B cell (primary cell): Measurements from ENCODE around the gene MAD1L1. TPM values are rescaled to one million over a fixed set of nuclear protein-coding genes. Genes with fewer than 3 reads are reported as not detected.
"Not testable (repeated sequence)": the region's sequence is repeated elsewhere in the genome, so short reads cannot be mapped to it uniquely, and the experiment has no call there.

Experiments used
- ATAC-seq: fragments of 200-7000 bp; cut with Tn5 transposase; one replicate; pipeline ENCODE4 v1.10.0; 2021; ENCODE audit warnings: low read depth, mild to moderate bottlenecking, moderate number of reproducible peaks, moderate library complexity
- CTCF ChIA-PET: fragments of 350-600 bp; sonication (Branson Sonifier 250); formaldehyde crosslinking; loops from one replicate; lab custom pipeline; 2021; ENCODE audit warnings: antibody characterized with exemption, inconsistent platforms; lab: Charles Lee
- POLR2A ChIA-PET: fragments of 350-600 bp; sonication (Branson Sonifier 250); formaldehyde crosslinking; loops from one replicate; lab custom pipeline; 2021; ENCODE audit warnings: antibody characterized with exemption; lab: Charles Lee
- DNase-seq: peaks from one replicate; pipeline ENCODE4 v3.0.0; 2013
- H2AFZ ChIP-seq: 2 replicates; pipeline ENCODE4 v1.6.1; 2012; ENCODE audit warnings: mild to moderate bottlenecking, low read depth, low read length; ENCODE audit not compliant: insufficient read depth, poor library complexity, severe bottlenecking
- H3K27ac ChIP-seq, 2 donors: 1 replicate in 1 of 2; 2 replicates in 1 of 2; pipeline ENCODE4 v1.5.1; 2012 to 2013; ENCODE audit warnings: low read length in 2 of 2, mild to moderate bottlenecking in 2 of 2, moderate library complexity in 1 of 2
- H3K27me3 ChIP-seq, 4 experiments: fragments of 200-600 bp in 1 of 4; sonication (generic) in 1 of 4; replicated peaks in 1 of 4; 1 replicate in 2 of 4; 2 replicates in 2 of 4; pipeline versions ENCODE4 v1.6.1 to v1.7.0; 2013 to 2016; ENCODE audit warnings: low read length in 3 of 4, mild to moderate bottlenecking in 2 of 4, mixed read lengths in 1 of 4, moderate library complexity in 1 of 4; ENCODE audit not compliant: insufficient read depth in 4 of 4, control insufficient read depth in 3 of 4; ENCODE audit errors: control extremely low read depth in 1 of 4
- H3K36me3 ChIP-seq, 2 experiments: replicated peaks in 1 of 2; 1 replicate in 1 of 2; 2 replicates in 1 of 2; pipeline versions ENCODE4 v1.6.1 to v1.7.1; 2013; ENCODE audit warnings: low read length in 1 of 2; ENCODE audit not compliant: insufficient read depth in 2 of 2, control insufficient read depth in 1 of 2; ENCODE audit errors: control extremely low read depth in 1 of 2, extremely low read depth in 1 of 2
- H3K4me1 ChIP-seq, 2 donors: fragments of 200-600 bp in 1 of 2; sonication (generic) in 1 of 2; 1 replicate in 1 of 2; 2 replicates in 1 of 2; pipeline versions ENCODE4 v1.5.1 to v1.6.1; 2013 to 2017; ENCODE audit warnings: low read length in 2 of 2; ENCODE audit not compliant: control insufficient read depth in 2 of 2, insufficient read depth in 2 of 2
- H3K4me2 ChIP-seq: replicated peaks from 2 replicates; pipeline ENCODE3; 2012; ENCODE audit warnings: mild to moderate bottlenecking, low read depth, low read length; ENCODE audit not compliant: poor library complexity, severe bottlenecking
- H3K4me3 ChIP-seq, 5 experiments: fragments of 200-600 bp in 1 of 5; sonication (generic) in 1 of 5; 1 replicate in 3 of 5; 2 replicates in 2 of 5; pipeline versions ENCODE4 v1.5.1 to v1.7.0; 2011 to 2016; ENCODE audit warnings: low read length in 4 of 5, mild to moderate bottlenecking in 4 of 5, low read depth in 2 of 5, control low read depth in 1 of 5, moderate library complexity in 1 of 5; ENCODE audit not compliant: insufficient read depth in 1 of 5; ENCODE audit errors: control extremely low read depth in 1 of 5, extremely low read depth in 1 of 5
- H3K79me2 ChIP-seq: fragments of 200-600 bp; sonication (generic); one replicate; pipeline ENCODE4 v1.6.0; 2016; ENCODE audit warnings: low read length; ENCODE audit not compliant: control insufficient read depth, insufficient read depth
- H3K9ac ChIP-seq: fragments of 200-600 bp; sonication (generic); 2 replicates; pipeline ENCODE4 v1.6.1; 2017; ENCODE audit warnings: mild to moderate bottlenecking, low read length, moderate library complexity
- H3K9me3 ChIP-seq, 3 donors: one replicate each; pipeline versions ENCODE4 v1.6.1 to v1.7.1; 2013; ENCODE audit warnings: low read length in 2 of 3; ENCODE audit not compliant: control insufficient read depth in 2 of 3, insufficient read depth in 1 of 3; ENCODE audit errors: control extremely low read depth in 1 of 3
- H4K20me1 ChIP-seq: 2 replicates; pipeline ENCODE4 v1.6.0; 2012; ENCODE audit warnings: mild to moderate bottlenecking, low read length; ENCODE audit not compliant: insufficient read depth, control insufficient read depth, poor library complexity, severe bottlenecking
- H3K27ac Mint-ChIP-seq: one replicate; pipeline ENCODE4 v1.8.0; 2021; ENCODE audit warnings: mixed read lengths
- H3K27me3 Mint-ChIP-seq: one replicate; pipeline ENCODE4 v1.8.0; 2021; ENCODE audit warnings: mixed read lengths
- H3K4me1 Mint-ChIP-seq: one replicate; pipeline ENCODE4 v1.8.0; 2021; ENCODE audit warnings: mixed read lengths
- H3K4me3 Mint-ChIP-seq: one replicate; pipeline ENCODE4 v1.8.0; 2021; ENCODE audit warnings: mixed read lengths
- H3K9me3 Mint-ChIP-seq: one replicate; pipeline ENCODE4 v1.8.0; 2022; ENCODE audit warnings: mixed read lengths; ENCODE audit not compliant: insufficient read depth
- CTCF ChIP-seq: fragments of 200-600 bp; IDR thresholded peaks from one replicate; pipeline ENCODE4 v1.8.0; 2022; ENCODE audit warnings: antibody characterized with exemption, mild to moderate bottlenecking
- EZH2 ChIP-seq: IDR thresholded peaks from 2 replicates; pipeline ENCODE4 v1.6.1; 2012; ENCODE audit warnings: borderline replicate concordance, low read depth, mild to moderate bottlenecking, moderate library complexity, low read length; ENCODE audit not compliant: insufficient read depth, poor library complexity, severe bottlenecking
- WGBS: methylation state at CpG from one replicate; pipeline ENCODE4 v1.1.5; 2013; ENCODE audit warnings: missing lambda C conversion rate; ENCODE audit not compliant: insufficient coverage; 5-methylcytosine and 5-hydroxymethylcytosine counted together
- intact Hi-C: fragments of 100-400 bp; cut with micrococcal nuclease; formaldehyde crosslinking; loops from one replicate; pipeline ENCODE4 v1.10.0; 2022
- polyA plus RNA-seq: library from polyadenylated mRNA; depleted of rRNA; stranded (reverse); fragments of >200 nt; gene quantifications from 2 replicates; pipeline ENCODE4 v1.2.3, GENCODE V29; 2012
- total RNA-seq, 2 donors: library from RNA; stranded (reverse); fragments of 120-200 nt in 1 of 2; gene quantifications; 1 replicate in 1 of 2; 2 replicates in 1 of 2; pipeline versions ENCODE4 v1.2.3 to v1.2.4, GENCODE V29; 2013 to 2022

The MAD1L1 gene
- total and polyA plus RNA-seq, 2 donors (not counting 1 experiment from before 2014, with no cell fraction given) = 86.7 to 110 TPM

GRCh38 chr7:1977059-1977875 lies 255.5 kb downstream of the MAD1L1 start:
- no peaks in the 10 kb centered on the region for H4K20me1 ChIP-seq
- H3K9me3 ChIP-seq = peaks cover 0 to 17% (median 0%) of the 10 kb centered on the region in 3 donors
- peaks cover 19 to 24% of the 10 kb centered on the region in 2 donors for H3K4me1 ChIP-seq
- Mint-ChIP-seq H3K4me1 (peaks cover 21% of the 10 kb centered on the region), H3K9me3 (no peaks in the 10 kb centered on the region), H3K4me3 (no peak overlapping the region), H3K27ac (no peak overlapping the region), H3K27me3 (no peaks in the 10 kb centered on the region)
- POLR2A ChIA-PET = no interaction called here
- CTCF ChIA-PET = no interaction called here
- no peak overlapping the region for H3K9ac ChIP-seq
- no peak overlapping the region for H3K27ac ChIP-seq
- no peak overlapping the region for H2AFZ ChIP-seq
- TF ChIP-seq CTCF (no peak), EZH2 (no peak)
- H3K27me3 ChIP-seq = no peaks in the 10 kb centered on the region
- 92% methylated on average over 41 of the region's 44 CpGs for whole genome bisulfite sequencing
- H3K79me2 ChIP-seq = no peaks in the 10 kb centered on the region
- DNase-seq (no peak), ATAC-seq (no peak)
- H3K4me3 ChIP-seq = no peak overlapping the region
- intact Hi-C loops = no loop called here
- no peak overlapping the region for H3K4me2 ChIP-seq
- H3K36me3 ChIP-seq = no peaks in the 10 kb centered on the region

GRCh38 chr7:1976521-1976920 lies 256.2 kb downstream of the MAD1L1 start:
- Histone ChIP-seq H3K4me1 (peaks cover 19 to 24% of the 10 kb centered on the region in 2 donors), H3K9me3 (peaks cover 0 to 17% (median 0%) of the 10 kb centered on the region in 3 donors)
- DNase-seq, intact Hi-C loops, H3K4me2 ChIP-seq, H3K4me3 ChIP-seq, H3K27me3 Mint-ChIP-seq, H3K27ac ChIP-seq, CTCF ChIA-PET, H3K4me3 Mint-ChIP-seq, H3K9me3 Mint-ChIP-seq, H2AFZ ChIP-seq, H4K20me1 ChIP-seq, POLR2A ChIA-PET, ATAC-seq, H3K79me2 ChIP-seq, H3K36me3 ChIP-seq, H3K9ac ChIP-seq, H3K27ac Mint-ChIP-seq, H3K27me3 ChIP-seq: not testable (repeated sequence)
- 98% methylated on average over 6 of the region's 8 CpGs for WGBS
- H3K4me1 Mint-ChIP-seq = peaks cover 21% of the 10 kb centered on the region
